Esophagus squamous epithelium (tissue), 5 donors: ENCODE data around the gene EPB41L2. TPM values are rescaled to one million over a fixed set of nuclear protein-coding genes. Genes with fewer than 3 reads are reported as not detected.

Source experiments
- DNase-seq: peaks from one replicate; lab custom pipeline; 2025; lab: John Stamatoyannopoulos, UW
- H3K27ac ChIP-seq, 4 donors: fragments of 200-600 bp; sonication (generic); one replicate each; pipeline ENCODE4 v1.5.1; 2016 to 2019; ENCODE audit warnings: mild to moderate bottlenecking in 1 of 4
- H3K27me3 ChIP-seq, 4 donors: fragments of 200-600 bp; sonication (generic); 1 replicate in 3 of 4; 2 replicates in 1 of 4; pipeline versions ENCODE4 v1.5.1 to v1.6.0; 2017 to 2021; ENCODE audit warnings: antibody characterized with exemption in 1 of 4
- H3K36me3 ChIP-seq, 3 donors: fragments of 200-600 bp; sonication (generic); one replicate each; pipeline ENCODE4 v1.5.1; 2016 to 2019
- H3K4me1 ChIP-seq, 3 donors: fragments of 200-600 bp; sonication (generic); one replicate each; pipeline ENCODE4 v1.5.1; 2017 to 2019
- H3K4me3 ChIP-seq, 4 donors: fragments of 200-600 bp; sonication (generic); 1 replicate in 3 of 4; 2 replicates in 1 of 4; pipeline ENCODE4 v1.5.1; 2016 to 2019; ENCODE audit warnings: mild to moderate bottlenecking in 2 of 4, moderate library complexity in 1 of 4
- H3K9me3 ChIP-seq, 3 donors: fragments of 200-600 bp; sonication (generic); one replicate each; pipeline ENCODE4 v1.5.1; 2016 to 2019
- POLR2A ChIP-seq, 4 donors: fragments of 450-650 bp; IDR thresholded peaks; one replicate each; pipeline ENCODE4 v1.6.1; 2017; ENCODE audit warnings: antibody characterized with exemption in 4 of 4, mild to moderate bottlenecking in 4 of 4, moderate library complexity in 3 of 4
- WGBS, 2 donors: methylation state at CpG; one replicate each; pipeline ENCODE4 v1.1.5; 2018; 5-methylcytosine and 5-hydroxymethylcytosine counted together
- intact Hi-C: fragments of 100-400 bp; cut with DNase I; formaldehyde crosslinking; loops from one replicate; pipeline ENCODE4 v1.15.0; 2022
- total RNA-seq, 4 donors: library from RNA; depleted of rRNA; stranded (reverse); fragments of >200 nt; gene quantifications; one replicate each; pipeline ENCODE4 v1.1.0, GENCODE V29; 2016
- TF ChIP-seq, protein P1 (sequence below), 6 experiments: fragments of 450-650 bp in 4 of 6; fragments of 200-600 bp in 2 of 6; sonication (generic) in 2 of 6; IDR thresholded peaks; one replicate each; pipeline ENCODE4 v1.5.1; 2016 to 2019; ENCODE audit warnings: antibody characterized with exemption in 6 of 6, mild to moderate bottlenecking in 4 of 6, moderate library complexity in 4 of 6
- donor health status: DM: yes; HTN: yes; CAD: no.

Gene EPB41L2
- total RNA-seq, 4 donors from 2014 or later, result 6.2 to 58.0 (median 14.9) TPM

DNA sequence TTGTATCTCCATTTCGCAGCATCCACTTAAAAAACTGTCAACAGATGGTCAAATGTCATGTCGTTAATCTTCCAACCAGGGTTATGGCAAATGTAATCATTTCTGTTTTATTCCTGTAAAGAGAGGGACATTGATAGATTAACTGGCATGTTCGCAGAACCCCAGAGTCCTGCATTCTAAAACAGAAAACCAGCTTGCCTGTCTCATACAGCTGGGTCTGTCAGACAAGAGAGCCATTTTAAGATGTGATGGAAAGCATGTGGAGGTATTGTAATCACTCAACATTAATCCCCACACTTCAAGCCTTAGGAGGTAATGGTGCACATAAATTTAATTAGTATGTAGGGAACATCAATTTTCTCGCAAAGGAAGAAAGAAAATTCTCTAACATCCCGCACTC, 231.4 kb downstream of the EPB41L2 start:
- TF ChIP-seq, protein P1, sequence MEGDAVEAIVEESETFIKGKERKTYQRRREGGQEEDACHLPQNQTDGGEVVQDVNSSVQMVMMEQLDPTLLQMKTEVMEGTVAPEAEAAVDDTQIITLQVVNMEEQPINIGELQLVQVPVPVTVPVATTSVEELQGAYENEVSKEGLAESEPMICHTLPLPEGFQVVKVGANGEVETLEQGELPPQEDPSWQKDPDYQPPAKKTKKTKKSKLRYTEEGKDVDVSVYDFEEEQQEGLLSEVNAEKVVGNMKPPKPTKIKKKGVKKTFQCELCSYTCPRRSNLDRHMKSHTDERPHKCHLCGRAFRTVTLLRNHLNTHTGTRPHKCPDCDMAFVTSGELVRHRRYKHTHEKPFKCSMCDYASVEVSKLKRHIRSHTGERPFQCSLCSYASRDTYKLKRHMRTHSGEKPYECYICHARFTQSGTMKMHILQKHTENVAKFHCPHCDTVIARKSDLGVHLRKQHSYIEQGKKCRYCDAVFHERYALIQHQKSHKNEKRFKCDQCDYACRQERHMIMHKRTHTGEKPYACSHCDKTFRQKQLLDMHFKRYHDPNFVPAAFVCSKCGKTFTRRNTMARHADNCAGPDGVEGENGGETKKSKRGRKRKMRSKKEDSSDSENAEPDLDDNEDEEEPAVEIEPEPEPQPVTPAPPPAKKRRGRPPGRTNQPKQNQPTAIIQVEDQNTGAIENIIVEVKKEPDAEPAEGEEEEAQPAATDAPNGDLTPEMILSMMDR (IDR thresholded peaks at IDR 0.05), result no peak
- TF ChIP-seq POLR2A (IDR thresholded peaks at IDR 0.05), result no peak
- DNase-seq, result no peak
- Histone ChIP-seq H3K4me3 (no peak overlapping the region), H3K9me3 (no peaks in the 10 kb centered on the region), H3K27ac (no peak overlapping the region), H3K27me3 (no peaks in the 10 kb centered on the region), H3K4me1 (no peaks in the 10 kb centered on the region), H3K36me3 (no peaks in the 10 kb centered on the region)
- intact Hi-C loops, result no loop called here
- 82 to 85% methylated on average over 5 of the region's 5 CpGs for WGBS, 2 donors

DNA sequence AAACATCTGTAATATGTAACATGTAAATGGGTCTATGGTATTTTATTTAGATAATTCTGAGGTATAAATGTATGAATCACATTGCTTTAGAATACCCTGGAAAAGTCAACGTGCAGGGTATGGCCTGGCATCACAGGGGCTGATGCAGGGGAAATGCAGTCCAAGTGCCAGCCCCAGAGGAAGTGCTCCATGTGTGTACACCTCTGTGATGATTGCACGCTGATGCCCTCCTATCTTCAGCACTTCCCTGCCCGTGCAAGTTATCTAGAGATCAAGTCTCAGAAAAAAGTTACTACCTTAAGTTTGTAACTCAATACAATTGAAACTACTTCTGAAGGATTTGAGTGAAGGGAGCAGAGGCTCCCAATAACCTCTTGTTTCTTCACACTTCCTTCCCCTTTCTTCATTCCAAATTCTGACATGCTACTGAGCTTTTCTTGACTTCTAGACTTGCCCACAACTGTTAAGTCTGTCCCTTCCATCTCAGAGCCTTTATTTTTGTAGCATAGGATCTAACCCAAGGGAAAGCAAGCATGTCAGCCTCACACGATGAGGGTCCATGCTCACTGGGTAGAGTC, 233.6 kb downstream of the EPB41L2 start:
- H3K4me3 ChIP-seq, result no peak overlapping the region
- no peak for DNase-seq
- H3K27me3 ChIP-seq, result no peaks in the 10 kb centered on the region
- H3K9me3 ChIP-seq, result no peaks in the 10 kb centered on the region
- 69 to 83% methylated on average over 4 of the region's 4 CpGs for WGBS, 2 donors
- intact Hi-C loops, result no loop called here
- H3K4me1 ChIP-seq, result no peaks in the 10 kb centered on the region
- no peak overlapping the region for H3K27ac ChIP-seq
- TF ChIP-seq POLR2A (IDR thresholded peaks at IDR 0.05), result no peak
- TF ChIP-seq, protein P1 (IDR thresholded peaks at IDR 0.05), result no peak
- H3K36me3 ChIP-seq, result no peaks in the 10 kb centered on the region

GRCh38 chr6:130827247-130828149, 235.5 kb downstream of the EPB41L2 start, which contains the start of gene SMLR1:
Gene SMLR1 (plus strand): TSS chr6:130827406. CDS start chr6:130827414, 8 bp downstream.
- Histone ChIP-seq H3K27me3 (no peaks in the 10 kb centered on the region), H3K4me1 (no peaks in the 10 kb centered on the region), H3K9me3 (no peaks in the 10 kb centered on the region), H3K36me3 (no peaks in the 10 kb centered on the region), H3K27ac (no peak within 1 kb of the TSS), H3K4me3 (no peak within 1 kb of the TSS)
- TF ChIP-seq POLR2A (IDR thresholded peaks at IDR 0.05), result no peak
- TF ChIP-seq, protein P1 (IDR thresholded peaks at IDR 0.05), result no peak
- DNase-seq, result no peak
- intact Hi-C loops, result no loop called here
- 71 to 72% methylated on average over 11 of the region's 11 CpGs for WGBS, 2 donors

DNA sequence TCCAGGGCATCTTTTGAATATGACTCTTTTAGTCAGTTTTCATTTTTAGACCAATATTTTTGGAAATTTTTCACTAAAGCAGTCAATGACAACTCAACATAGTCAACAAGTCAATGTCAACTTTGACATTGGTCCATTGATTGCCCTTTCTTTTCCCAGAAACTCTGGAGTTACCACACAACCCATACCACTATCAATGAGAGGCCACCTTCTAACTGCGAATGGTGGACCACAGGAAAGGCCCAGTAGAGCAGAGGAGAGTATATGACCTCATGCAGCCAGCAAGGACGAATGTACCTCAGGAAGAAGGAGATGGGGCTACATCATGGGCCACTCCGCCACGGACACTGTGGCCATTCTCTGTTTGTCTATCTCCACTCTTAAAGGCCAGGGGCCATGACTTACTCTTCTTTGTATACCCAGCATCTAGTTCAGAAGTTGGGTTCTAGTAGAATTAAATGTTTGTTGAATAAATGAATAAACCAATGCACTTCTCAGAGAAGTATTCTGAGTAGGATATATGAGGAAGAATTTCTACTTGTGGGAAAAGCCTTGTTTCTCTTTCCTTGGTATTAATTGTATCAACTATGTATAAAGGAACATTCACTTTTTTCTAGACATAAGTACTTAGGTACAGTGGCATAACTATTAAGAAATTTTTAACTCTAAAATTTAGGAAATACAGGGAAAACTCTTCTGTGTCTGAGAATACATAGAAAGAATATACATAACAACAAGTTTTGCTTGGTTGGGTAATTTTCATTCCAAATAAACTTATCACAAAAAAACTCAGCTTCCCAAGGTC, 236.4 kb downstream of the EPB41L2 start:
- TF ChIP-seq, protein P1 (IDR thresholded peaks at IDR 0.05), result no peak
- intact Hi-C loops, result no loop called here
- WGBS, 2 donors, result 83 to 87% methylated on average over 3 to 4 of the region's 4 CpGs

More for the DNA sequence above, 236.4 kb downstream of the EPB41L2 start:
- H3K4me3 ChIP-seq, result no peak overlapping the region
- no peak overlapping the region for H3K27ac ChIP-seq
- DNase-seq, result no peak
- no peaks in the 10 kb centered on the region for H3K27me3 ChIP-seq
- no peaks in the 10 kb centered on the region for H3K9me3 ChIP-seq
- no peaks in the 10 kb centered on the region for H3K36me3 ChIP-seq
- H3K4me1 ChIP-seq, result no peaks in the 10 kb centered on the region
